ENCODE measurements around the gene THSD4. TPM values are rescaled to one million over a fixed set of nuclear protein-coding genes. Genes with fewer than 3 reads are reported as not detected.
A peak's percentile ranks its signal among the peaks of the same experiment; 100 is the strongest.

Gene THSD4
- total RNA-seq, 1 donor from 2014 or later, result 66.8 TPM

DNA sequence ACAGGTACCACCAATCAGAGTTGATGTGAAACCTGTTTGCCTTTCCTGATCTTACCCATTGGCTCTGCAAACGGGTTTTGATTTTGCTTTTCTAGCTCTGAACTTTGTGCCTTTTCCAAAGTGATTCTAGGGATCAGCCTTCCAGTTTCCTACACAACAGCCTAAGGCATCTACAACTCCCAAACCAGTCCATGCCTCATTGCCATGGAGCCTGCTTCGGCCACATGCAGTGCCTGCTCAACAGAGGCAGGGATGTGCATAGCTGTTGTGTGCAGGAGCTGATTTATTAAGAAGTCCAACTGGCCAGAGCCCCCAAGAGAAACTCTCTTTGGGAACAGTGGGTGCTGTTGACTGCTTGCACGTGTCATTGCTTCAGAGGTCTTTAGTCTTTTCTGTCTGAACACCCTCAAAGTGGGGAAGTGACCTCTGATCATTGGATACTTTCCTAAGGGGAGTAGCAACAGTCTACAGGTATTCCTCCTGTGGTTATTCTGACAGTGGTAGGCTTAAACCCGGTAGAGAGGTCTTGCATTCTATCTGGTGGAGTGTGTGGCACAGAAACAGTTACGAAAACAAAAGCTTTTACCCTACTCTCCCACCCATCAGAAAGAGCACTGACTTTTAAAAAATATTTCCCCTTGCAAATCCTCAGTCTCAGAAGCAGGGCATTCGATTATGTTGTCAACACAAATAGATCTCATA, 36.6 kb upstream of the THSD4 start:
- peaks cover 55% of the 10 kb centered on the region for H3K4me1 ChIP-seq
- intact Hi-C loops (cut with DNase I), result no loop called here
- TF ChIP-seq POLR2AphosphoS5 (IDR thresholded peaks at IDR 0.05; ENCODE audit: insufficient read depth in 1 of 2, low read depth in 1 of 2) (no peak), POLR2A (IDR thresholded peaks at IDR 0.05) (no peak)
- TF ChIP-seq, protein P1, sequence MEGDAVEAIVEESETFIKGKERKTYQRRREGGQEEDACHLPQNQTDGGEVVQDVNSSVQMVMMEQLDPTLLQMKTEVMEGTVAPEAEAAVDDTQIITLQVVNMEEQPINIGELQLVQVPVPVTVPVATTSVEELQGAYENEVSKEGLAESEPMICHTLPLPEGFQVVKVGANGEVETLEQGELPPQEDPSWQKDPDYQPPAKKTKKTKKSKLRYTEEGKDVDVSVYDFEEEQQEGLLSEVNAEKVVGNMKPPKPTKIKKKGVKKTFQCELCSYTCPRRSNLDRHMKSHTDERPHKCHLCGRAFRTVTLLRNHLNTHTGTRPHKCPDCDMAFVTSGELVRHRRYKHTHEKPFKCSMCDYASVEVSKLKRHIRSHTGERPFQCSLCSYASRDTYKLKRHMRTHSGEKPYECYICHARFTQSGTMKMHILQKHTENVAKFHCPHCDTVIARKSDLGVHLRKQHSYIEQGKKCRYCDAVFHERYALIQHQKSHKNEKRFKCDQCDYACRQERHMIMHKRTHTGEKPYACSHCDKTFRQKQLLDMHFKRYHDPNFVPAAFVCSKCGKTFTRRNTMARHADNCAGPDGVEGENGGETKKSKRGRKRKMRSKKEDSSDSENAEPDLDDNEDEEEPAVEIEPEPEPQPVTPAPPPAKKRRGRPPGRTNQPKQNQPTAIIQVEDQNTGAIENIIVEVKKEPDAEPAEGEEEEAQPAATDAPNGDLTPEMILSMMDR (IDR thresholded peaks at IDR 0.05), result no peak
- no peaks in the 10 kb centered on the region for H3K9me3 ChIP-seq
- DNase-seq (ENCODE audit: extremely low spot score in 2 of 2), result no peak
- no peak overlapping the region for H3K4me3 ChIP-seq
- H3K36me3 ChIP-seq, result no peaks in the 10 kb centered on the region
- no peaks in the 10 kb centered on the region for H3K27me3 ChIP-seq
- no peak overlapping the region for H3K27ac ChIP-seq

DNA sequence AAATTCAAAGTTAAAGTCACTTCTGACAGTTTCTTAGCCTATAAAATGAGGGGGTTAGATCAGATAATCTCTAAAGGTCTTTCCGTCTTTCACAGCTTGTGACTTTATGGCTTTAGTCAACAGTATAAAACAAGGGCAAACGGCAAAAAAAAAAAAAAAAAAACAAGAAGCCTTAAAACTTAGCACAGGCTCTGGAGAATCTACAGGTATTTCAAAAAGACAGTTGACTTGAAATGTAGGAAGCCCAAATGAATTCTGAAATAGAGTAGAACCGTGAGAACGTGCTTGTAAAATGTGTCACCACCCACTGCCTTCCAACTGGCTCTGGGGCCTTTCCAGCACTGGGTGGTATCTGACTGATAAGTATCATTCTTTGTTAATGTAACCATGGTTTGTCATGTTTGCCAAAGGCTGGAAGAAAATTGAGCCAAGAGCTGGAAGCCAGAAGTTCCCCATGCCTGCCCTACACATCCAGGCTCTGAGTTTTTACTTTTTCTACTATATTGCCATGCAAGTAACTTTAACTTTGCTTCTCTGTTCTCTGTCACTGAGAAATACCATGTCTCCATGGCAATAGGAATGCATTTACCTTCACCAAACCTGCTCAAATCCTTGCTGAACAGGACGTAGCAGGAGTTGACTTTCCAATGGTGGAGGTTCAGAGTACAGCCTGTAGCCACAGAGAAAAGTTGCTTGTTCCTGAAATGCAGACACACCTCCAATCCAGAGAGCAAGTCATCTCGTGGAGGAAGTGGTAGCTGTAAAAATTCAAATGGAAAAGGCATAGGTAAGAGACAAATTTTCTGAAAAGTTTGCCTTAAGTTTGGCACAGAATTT, 35.8 kb upstream of the THSD4 start:
- H3K9me3 ChIP-seq, result no peaks in the 10 kb centered on the region
- TF ChIP-seq POLR2A (IDR thresholded peaks at IDR 0.05) (no peak), POLR2AphosphoS5 (IDR thresholded peaks at IDR 0.05; ENCODE audit: insufficient read depth in 1 of 2, low read depth in 1 of 2) (no peak)
- TF ChIP-seq, protein P1 (IDR thresholded peaks at IDR 0.05), result no peak
- H3K4me3 ChIP-seq, result no peak overlapping the region
- no peaks in the 10 kb centered on the region for H3K36me3 ChIP-seq
- H3K4me1 ChIP-seq, result peaks cover 63% of the 10 kb centered on the region
- H3K27me3 ChIP-seq, result no peaks in the 10 kb centered on the region
- DNase-seq (ENCODE audit: extremely low spot score in 2 of 2), result no peak
- H3K27ac ChIP-seq, result no peak overlapping the region
- intact Hi-C loops (cut with DNase I), result no loop called here

GRCh38 chr15:71080166-71080565, 35.1 kb upstream of the THSD4 start:
- intact Hi-C loops (cut with DNase I), result no loop called here
- H3K36me3 ChIP-seq, result no peaks in the 10 kb centered on the region
- H3K4me1 ChIP-seq, result peaks cover 65% of the 10 kb centered on the region
- no peaks in the 10 kb centered on the region for H3K9me3 ChIP-seq
- peak overlapping the region; percentile 88 for H3K27ac ChIP-seq
- H3K4me3 ChIP-seq, result no peak overlapping the region
- DNase-seq (ENCODE audit: extremely low spot score in 2 of 2), result no peak
- no peaks in the 10 kb centered on the region for H3K27me3 ChIP-seq
- TF ChIP-seq POLR2A (IDR thresholded peaks at IDR 0.05), result no peak
- TF ChIP-seq, protein P1 (IDR thresholded peaks at IDR 0.05), result no peak
- TF ChIP-seq POLR2AphosphoS5 (IDR thresholded peaks at IDR 0.05; ENCODE audit: insufficient read depth in 1 of 2, low read depth in 1 of 2), result no peak

DNA sequence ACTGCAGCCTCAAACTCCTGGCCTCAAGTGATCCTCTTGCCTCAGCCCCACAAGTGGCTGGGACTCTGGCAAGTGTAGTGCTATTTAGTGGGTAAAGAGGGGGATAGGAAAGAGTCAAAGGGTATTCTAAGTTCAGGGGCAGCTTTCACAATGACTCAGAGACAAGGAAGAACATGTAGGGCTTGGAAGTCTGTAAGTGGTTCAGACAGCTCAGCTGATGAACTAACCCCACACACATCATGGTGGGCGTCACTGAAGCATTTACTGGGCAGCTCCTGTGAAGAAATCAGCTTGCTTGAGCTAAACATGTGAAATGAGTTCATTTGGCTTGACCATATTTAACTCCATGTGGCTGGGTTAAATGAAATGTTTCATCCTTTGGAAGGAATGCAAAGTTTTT, 34.6 kb upstream of the THSD4 start:
- intact Hi-C loops (cut with DNase I), result no loop called here
- Histone ChIP-seq H3K9me3 (no peaks in the 10 kb centered on the region), H3K4me1 (peaks cover 65% of the 10 kb centered on the region), H3K36me3 (no peaks in the 10 kb centered on the region), H3K27me3 (no peaks in the 10 kb centered on the region), H3K27ac (peak overlapping the region; percentile 88), H3K4me3 (no peak overlapping the region)
- DNase-seq (ENCODE audit: extremely low spot score in 2 of 2), result no peak
- no peak for TF ChIP-seq POLR2AphosphoS5 (IDR thresholded peaks at IDR 0.05; ENCODE audit: insufficient read depth in 1 of 2, low read depth in 1 of 2)
- no peak for TF ChIP-seq POLR2A (IDR thresholded peaks at IDR 0.05)
- TF ChIP-seq, protein P1 (IDR thresholded peaks at IDR 0.05), result no peak

DNA sequence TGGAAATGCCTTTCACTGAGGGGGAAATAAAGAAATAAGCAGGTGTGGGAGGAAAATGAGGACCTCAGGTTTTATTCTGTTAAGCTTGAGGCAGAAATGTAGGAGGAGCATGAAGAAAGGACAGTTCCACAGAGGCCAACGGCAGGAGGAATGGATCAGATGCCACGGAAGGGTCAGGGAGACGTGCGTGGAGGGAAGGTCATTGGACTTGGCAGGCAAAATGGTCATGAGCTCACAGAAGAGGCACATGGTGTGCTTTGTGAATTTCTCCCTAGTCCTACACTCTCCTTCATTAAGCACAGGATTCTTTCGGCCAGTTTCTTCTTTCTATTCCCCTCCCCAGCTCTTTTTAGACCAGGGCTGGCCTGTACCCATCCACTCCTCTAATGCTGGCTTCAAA, 32.5 kb upstream of the THSD4 start:
- no peak for DNase-seq (ENCODE audit: extremely low spot score in 2 of 2)
- Histone ChIP-seq H3K36me3 (no peaks in the 10 kb centered on the region), H3K4me3 (peak overlapping the region in 1 of 2 donors; percentile 26), H3K4me1 (peaks cover 65% of the 10 kb centered on the region), H3K27ac (peak overlapping the region; percentile 88), H3K9me3 (no peaks in the 10 kb centered on the region), H3K27me3 (no peaks in the 10 kb centered on the region)
- TF ChIP-seq POLR2A (IDR thresholded peaks at IDR 0.05) (no peak), POLR2AphosphoS5 (IDR thresholded peaks at IDR 0.05; ENCODE audit: insufficient read depth in 1 of 2, low read depth in 1 of 2) (no peak)
- TF ChIP-seq, protein P1 (IDR thresholded peaks at IDR 0.05), result no peak
- intact Hi-C loops (cut with DNase I), result no loop called here
